HEK293T (cell line): Measurements from ENCODE around the gene LSP1.

Experiments
- BHLHE40 ChIP-seq: fragments of 450-650 bp; IDR thresholded peaks from 2 replicates; pipeline ENCODE4 v1.6.1; 2016; ENCODE audit warnings: mild to moderate bottlenecking, moderate library complexity, borderline replicate concordance
- ELF4 ChIP-seq: fragments of 450-650 bp; IDR thresholded peaks from 2 replicates; pipeline ENCODE4 v1.6.1; 2017; ENCODE audit warnings: antibody characterized with exemption
- FOXA1 ChIP-seq: fragments of 450-650 bp; IDR thresholded peaks from 2 replicates; pipeline ENCODE4 v1.6.1; 2016; ENCODE audit warnings: mild to moderate bottlenecking
- HDGF ChIP-seq: fragments of 450-650 bp; IDR thresholded peaks from 2 replicates; pipeline ENCODE4 v1.6.1; 2017; ENCODE audit warnings: antibody characterized with exemption, borderline replicate concordance
- SP1 ChIP-seq: fragments of 450-650 bp; IDR thresholded peaks from 2 replicates; pipeline ENCODE4 v1.6.1; 2017
- TARDBP ChIP-seq: fragments of 450-650 bp; IDR thresholded peaks from 2 replicates; pipeline ENCODE4 v1.6.1; 2016

- TF ChIP-seq HDGF (no peak), TARDBP (no peak), FOXA1 (no peak), ELF4 (no peak), SP1 (no peak), BHLHE40 (no peak)
Observed at GRCh38 chr11:1851468-1852180, 1.3 kb upstream of the LSP1 start.
